Ascending aorta (tissue), 2 donors: ENCODE data around the gene TIPIN. TPM values are rescaled to one million over a fixed set of nuclear protein-coding genes. Genes with fewer than 3 reads are reported as not detected.
"Not testable (repeated sequence)": the region's sequence is repeated elsewhere in the genome, so short reads cannot be mapped to it uniquely, and the experiment has no call there.

Source experiments
- DNase-seq, 2 donors: peaks; one replicate each; pipeline ENCODE4 v3.0.0-alpha.2; 2019; ENCODE audit warnings: low spot score in 2 of 2
- H3K27ac ChIP-seq, 2 donors: fragments of 200-600 bp; sonication (generic); one replicate each; pipeline ENCODE4 v1.5.1; 2016 to 2017; ENCODE audit warnings: mild to moderate bottlenecking in 1 of 2
- H3K27me3 ChIP-seq: fragments of 200-600 bp; sonication (generic); one replicate; pipeline ENCODE4 v1.5.1; 2017
- H3K36me3 ChIP-seq, 2 donors: fragments of 200-600 bp; sonication (generic); one replicate each; pipeline ENCODE4 v1.5.1; 2016
- H3K4me1 ChIP-seq, 2 donors: fragments of 200-600 bp; sonication (generic); one replicate each; pipeline ENCODE4 v1.5.1; 2016 to 2017; ENCODE audit warnings: mild to moderate bottlenecking in 1 of 2
- H3K4me3 ChIP-seq, 2 donors: fragments of 200-600 bp; sonication (generic); one replicate each; pipeline ENCODE4 v1.5.1; 2016 to 2017; ENCODE audit warnings: mild to moderate bottlenecking in 1 of 2
- H3K9me3 ChIP-seq, 2 donors: fragments of 200-600 bp; sonication (generic); one replicate each; pipeline ENCODE4 v1.5.1; 2016
- CTCF ChIP-seq, 3 experiments: fragments of 200-600 bp in 2 of 3; fragments of 450-650 bp in 1 of 3; sonication (generic) in 2 of 3; IDR thresholded peaks; one replicate each; pipeline ENCODE4 v1.5.1; 2016 to 2019; ENCODE audit warnings: antibody characterized with exemption in 3 of 3, mild to moderate bottlenecking in 1 of 3, moderate library complexity in 1 of 3
- intact Hi-C: fragments of 100-400 bp; cut with DNase I; formaldehyde crosslinking; loops from one replicate; pipeline ENCODE4 v1.15.1; 2023
- total RNA-seq: library from RNA; depleted of rRNA; stranded (reverse); fragments of >200 nt; gene quantifications from one replicate; pipeline ENCODE4 v1.1.0, GENCODE V29; 2016

TIPIN gene
- total RNA-seq, 1 donor from 2014 or later: 6.1 TPM

- no peaks in the 10 kb centered on the region for H3K36me3 ChIP-seq
- no peaks in the 10 kb centered on the region for H3K27me3 ChIP-seq
- TF ChIP-seq CTCF (IDR thresholded peaks at IDR 0.05): no peak
- no peak overlapping the region for H3K4me3 ChIP-seq
- no peak for DNase-seq
- H3K4me1 ChIP-seq: no peaks in the 10 kb centered on the region
- intact Hi-C loops: no loop called here
- H3K9me3 ChIP-seq: no peaks in the 10 kb centered on the region
- H3K27ac ChIP-seq: no peak overlapping the region
These were observed 3.3 kb upstream of the TIPIN start for GRCh38 chr15:66359740-66360139.

GRCh38 chr15:66356077-66356358 is 467 bp downstream of the TIPIN start:
- Histone ChIP-seq H3K36me3 (peaks cover 5 to 10% of the 10 kb centered on the region in 2 donors), H3K4me3 (peak overlapping the region; percentile 73 to 80), H3K27me3 (no peaks in the 10 kb centered on the region), H3K4me1 (no peaks in the 10 kb centered on the region), H3K9me3 (no peaks in the 10 kb centered on the region), H3K27ac (peak overlapping the region; percentile 81 to 88)
- no peak for TF ChIP-seq CTCF (IDR thresholded peaks at IDR 0.05)
- intact Hi-C loops: loop anchor here (1.0 to 2.0 kb wide), 3 partner anchors 30 to 149 kb away; partner anchors contain the start of genes MAP2K1, RPL4, SNAPC5 and ZWILCH
- DNase-seq: no peak

GRCh38 chr15:66348530-66348929 is 8.0 kb downstream of the TIPIN start:
- H3K4me3 ChIP-seq, H3K9me3 ChIP-seq, H3K4me1 ChIP-seq, intact Hi-C loops, DNase-seq, H3K27me3 ChIP-seq, H3K27ac ChIP-seq: not testable (repeated sequence)
- H3K36me3 ChIP-seq: peaks cover 5 to 19% of the 10 kb centered on the region in 2 donors

GRCh38 chr15:66328771-66329170 is 27.7 kb downstream of the TIPIN start:
- Histone ChIP-seq H3K36me3 (peaks cover 69 to 80% of the 10 kb centered on the region in 2 donors), H3K27me3 (no peaks in the 10 kb centered on the region), H3K27ac (no peak overlapping the region), H3K4me3 (no peak overlapping the region), H3K4me1 (no peaks in the 10 kb centered on the region), H3K9me3 (no peaks in the 10 kb centered on the region)
- intact Hi-C loops: no loop called here
- no peak for TF ChIP-seq CTCF (IDR thresholded peaks at IDR 0.05)
- DNase-seq: no peak

GRCh38 chr15:66327736-66328135 is 28.7 kb downstream of the TIPIN start:
- no peaks in the 10 kb centered on the region for H3K4me1 ChIP-seq
- intact Hi-C loops: no loop called here
- no peak for DNase-seq
- H3K9me3 ChIP-seq: no peaks in the 10 kb centered on the region
- peaks cover 60 to 82% of the 10 kb centered on the region in 2 donors for H3K36me3 ChIP-seq
- H3K27me3 ChIP-seq: no peaks in the 10 kb centered on the region
- no peak for TF ChIP-seq CTCF (IDR thresholded peaks at IDR 0.05)
- no peak overlapping the region for H3K27ac ChIP-seq
- H3K4me3 ChIP-seq: no peak overlapping the region

GRCh38 chr15:66326051-66326450 is 30.4 kb downstream of the TIPIN start:
- intact Hi-C loops: no loop called here
- Histone ChIP-seq H3K27me3 (no peaks in the 10 kb centered on the region), H3K9me3 (no peaks in the 10 kb centered on the region), H3K36me3 (peaks cover 59 to 76% of the 10 kb centered on the region in 2 donors), H3K4me1 (no peaks in the 10 kb centered on the region), H3K27ac (no peak overlapping the region), H3K4me3 (no peak overlapping the region)
- TF ChIP-seq CTCF (IDR thresholded peaks at IDR 0.05): no peak
- no peak for DNase-seq
